NCI-H187 treated with DMSO at 0.1 percent for 48 hours (cell line): ENCODE measurements around the gene ZFHX3.

ENCODE experiments used
- DNase-seq: peaks from one replicate; lab custom pipeline; 2025; lab: John Stamatoyannopoulos, UW

Gene ZFHX3

GRCh38 chr16:72743011-72743761 lies 304.7 kb downstream of the ZFHX3 start:
- no peak for DNase-seq

DNA sequence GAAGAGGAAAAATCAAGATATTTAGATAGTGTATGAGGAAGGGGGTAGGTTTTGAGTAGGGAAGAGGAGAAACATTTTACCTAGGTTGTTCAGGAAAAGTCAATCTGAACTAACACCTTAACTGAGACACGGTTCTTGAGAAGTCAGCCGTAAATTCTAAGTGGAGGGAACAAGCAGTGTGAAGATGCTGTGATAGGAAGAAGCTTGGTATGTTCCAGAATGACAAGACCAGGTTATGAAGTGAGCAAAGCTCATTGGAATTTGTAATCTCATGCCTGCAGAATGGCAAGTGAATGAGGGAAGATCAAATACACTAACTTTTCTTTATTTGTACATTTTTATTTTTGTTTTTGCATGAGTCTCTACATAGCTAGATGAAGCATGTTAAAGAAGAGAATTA lies 307.6 kb downstream of the ZFHX3 start:
- no peak for DNase-seq

DNA sequence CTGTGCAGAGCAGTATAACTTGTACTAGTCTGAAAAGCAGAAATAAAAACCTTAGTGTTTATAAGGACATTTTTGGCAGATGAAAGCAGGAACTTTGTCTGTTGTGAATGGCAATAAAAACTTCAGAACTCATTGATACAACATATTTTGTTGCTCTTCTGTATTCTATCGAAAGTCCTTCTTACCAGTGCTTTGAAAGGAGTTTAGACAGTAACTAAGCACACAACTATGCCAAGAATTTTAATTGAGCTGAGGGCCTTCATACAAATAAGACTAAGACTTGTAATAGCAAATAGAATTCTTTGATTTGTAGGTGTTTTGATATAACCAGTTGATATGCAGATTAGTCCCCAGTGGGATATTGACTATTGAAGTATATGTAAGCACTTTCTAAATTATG lies 308.4 kb downstream of the ZFHX3 start:
- no peak for DNase-seq

- DNase-seq = no peak
Observed at GRCh38 chr16:72736074-72736473, 311.9 kb downstream of the ZFHX3 start.
